A673 (cell line): ENCODE measurements around the gene SLC17A8.

Experiments
- EZH2 ChIP-seq: fragments of 200-600 bp; sonication (generic); IDR thresholded peaks from 2 replicates; pipeline ENCODE4 v1.6.1; 2017; ENCODE audit warnings: borderline replicate concordance, low read depth, mild to moderate bottlenecking, mixed read lengths, antibody characterized with exemption, low read length; ENCODE audit not compliant: poor library complexity, severe bottlenecking
- TF ChIP-seq, protein P1 (sequence below): fragments of 300-800, 200-600 bp; sonication (generic); conservative IDR thresholded peaks from 2 replicates; pipeline ENCODE4 v1.5.1; 2017; ENCODE audit warnings: low read depth, mild to moderate bottlenecking, antibody characterized with exemption, low read length, moderate library complexity, mixed read lengths

DNA sequence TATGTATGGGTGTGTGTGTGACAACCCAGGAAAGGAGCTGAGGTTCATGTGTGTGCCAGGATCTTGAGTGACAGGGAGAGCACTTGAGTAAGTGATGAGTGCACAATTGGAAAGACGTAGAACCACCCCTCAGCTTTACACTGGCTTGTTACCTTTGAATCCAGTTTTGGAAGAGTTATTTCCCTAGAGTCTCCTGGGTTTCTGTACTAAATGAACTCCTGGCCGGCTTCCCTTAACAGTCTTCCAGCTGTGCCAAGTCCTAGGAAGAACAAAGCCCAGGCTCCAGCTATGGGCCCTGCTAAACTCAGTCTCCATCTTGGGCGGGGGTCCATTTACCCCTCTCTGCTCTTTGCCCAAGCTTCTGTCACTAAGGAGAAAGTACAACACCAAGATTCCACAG is 97.1 kb downstream of the SLC17A8 start:
- TF ChIP-seq, protein P1, sequence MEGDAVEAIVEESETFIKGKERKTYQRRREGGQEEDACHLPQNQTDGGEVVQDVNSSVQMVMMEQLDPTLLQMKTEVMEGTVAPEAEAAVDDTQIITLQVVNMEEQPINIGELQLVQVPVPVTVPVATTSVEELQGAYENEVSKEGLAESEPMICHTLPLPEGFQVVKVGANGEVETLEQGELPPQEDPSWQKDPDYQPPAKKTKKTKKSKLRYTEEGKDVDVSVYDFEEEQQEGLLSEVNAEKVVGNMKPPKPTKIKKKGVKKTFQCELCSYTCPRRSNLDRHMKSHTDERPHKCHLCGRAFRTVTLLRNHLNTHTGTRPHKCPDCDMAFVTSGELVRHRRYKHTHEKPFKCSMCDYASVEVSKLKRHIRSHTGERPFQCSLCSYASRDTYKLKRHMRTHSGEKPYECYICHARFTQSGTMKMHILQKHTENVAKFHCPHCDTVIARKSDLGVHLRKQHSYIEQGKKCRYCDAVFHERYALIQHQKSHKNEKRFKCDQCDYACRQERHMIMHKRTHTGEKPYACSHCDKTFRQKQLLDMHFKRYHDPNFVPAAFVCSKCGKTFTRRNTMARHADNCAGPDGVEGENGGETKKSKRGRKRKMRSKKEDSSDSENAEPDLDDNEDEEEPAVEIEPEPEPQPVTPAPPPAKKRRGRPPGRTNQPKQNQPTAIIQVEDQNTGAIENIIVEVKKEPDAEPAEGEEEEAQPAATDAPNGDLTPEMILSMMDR: no peak
- TF ChIP-seq EZH2: no peak
